ENCODE measurements around the gene GP1BB. TPM values are rescaled to one million over a fixed set of nuclear protein-coding genes. Genes with fewer than 3 reads are reported as not detected.

GP1BB gene
- polyA plus RNA-seq, 2 of the 4 experiments (the other 2 are of a cell fraction): 0.06 to 0.48 TPM

- TF ChIP-seq PBX3 (IDR thresholded peaks at IDR 0.05) (no peak), HEYL (CRISPR knock-in tag; IDR thresholded peaks at IDR 0.05) (no peak), MAZ (IDR thresholded peaks at IDR 0.05; ENCODE audit: borderline replicate concordance, low read depth, low read length) (no peak), PHF8 (IDR thresholded peaks at IDR 0.05; ENCODE audit: borderline replicate concordance, low read depth) (no peak)
- no peaks in the 10 kb centered on the region for H3K9me3 ChIP-seq
- ATAC-seq (no peak), FAIRE-seq (no peak), DNase-seq (ENCODE audit: low read depth in 1 of 2, low spot score in 1 of 2) (no peak)
- POLR2A ChIA-PET: no interaction called here
- no peak overlapping the region for H3K4me3 ChIP-seq
- 77% methylated on average over 18 of the region's 25 CpGs for WGBS (ENCODE audit: missing lambda C conversion rate)
- no peaks in the 10 kb centered on the region for H3K4me1 ChIP-seq
- no peak overlapping the region for H3K27ac ChIP-seq
- CTCF ChIA-PET: interaction anchor here (0.9 to 2.4 kb wide), 4 partner anchors 9 to 154 kb away, joined by 3 to 8 read pairs (median 4); no protein-coding TSS in a partner anchor
- H3K4me2 ChIP-seq: no peak overlapping the region
Observed at GRCh38 chr22:19772673-19773469, 49.5 kb downstream of the GP1BB start.

DNA sequence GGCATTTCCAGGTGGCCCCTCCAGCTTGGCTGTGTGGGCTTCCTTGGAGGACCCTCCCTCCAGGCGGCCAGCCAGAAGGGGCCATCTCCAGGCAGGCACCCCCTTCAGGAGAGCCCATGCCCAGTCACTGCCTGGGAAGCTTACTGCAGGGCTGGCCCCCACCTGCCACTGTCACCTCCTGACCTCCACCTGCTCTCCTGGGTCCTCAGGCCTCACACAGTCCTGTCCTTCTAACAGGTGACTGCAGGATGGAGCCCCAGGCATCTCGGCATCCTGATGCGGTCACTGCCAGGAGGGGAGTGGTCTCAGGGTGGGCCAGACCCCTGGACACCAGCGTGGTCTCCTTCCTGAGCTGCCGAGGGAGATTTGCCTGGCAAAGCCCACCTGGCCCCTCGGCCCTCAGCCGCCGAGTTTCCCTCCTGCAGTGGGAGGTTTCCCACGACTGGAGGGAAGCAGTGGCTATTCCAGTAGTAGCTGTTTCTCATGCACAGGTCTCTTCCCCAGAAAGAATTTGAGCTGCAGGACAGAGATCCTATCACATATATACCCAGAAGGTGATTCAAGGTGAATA lies 50.2 kb downstream of the GP1BB start:
- no peaks in the 10 kb centered on the region for H3K4me1 ChIP-seq
- TF ChIP-seq RAD21 (conservative IDR thresholded peaks at IDR 0.05 in 1 of 2, IDR thresholded peaks at IDR 0.05 in 1 of 2): no peak
- no peak for TF ChIP-seq JUNB (IDR thresholded peaks at IDR 0.05)
- no peak for DNase-seq (ENCODE audit: low read depth in 1 of 2, low spot score in 1 of 2)
- ChIA-PET CTCF (interaction anchor here (0.6 to 2.4 kb wide), 4 partner anchors 9 to 137 kb away, joined by 3 to 8 read pairs (median 4); no protein-coding TSS in a partner anchor), POLR2A (no interaction called here)
- no peak for ATAC-seq
- H3K4me2 ChIP-seq: no peak overlapping the region
- FAIRE-seq: no peak
- 75% methylated on average over 6 of the region's 9 CpGs for WGBS (ENCODE audit: missing lambda C conversion rate)
- H3K4me3 ChIP-seq: no peak overlapping the region
- H3K9me3 ChIP-seq: no peaks in the 10 kb centered on the region
- H3K27ac ChIP-seq: no peak overlapping the region

Other genes starting within 250 kb of the GP1BB start
- gene UFD1, start 244.3 kb upstream of the GP1BB start, polyA plus RNA-seq (2011; rRNA removed): 96.1 and 117 TPM in 2 replicates
- gene UFD1, start 244.3 kb upstream of the GP1BB start, polyA plus RNA-seq (2017; fragmentation: RNase III; extraction: RNeasy Plus Mini Kit Qiagen cat#74134 plus additional on column Dnase treatment): 94.4 to 109 TPM (median 95.4 TPM) in 3 replicates
- gene CDC45, start 243.6 kb upstream of the GP1BB start, polyA plus RNA-seq (2011; rRNA removed): 36.7 and 51.6 TPM in 2 replicates
- 44.5 to 47.2 TPM (median 46.0 TPM) in 3 replicates for gene CDC45, start 243.6 kb upstream of the GP1BB start, polyA plus RNA-seq (2017; fragmentation: RNase III; extraction: RNeasy Plus Mini Kit Qiagen cat#74134 plus additional on column Dnase treatment)
- not detected in 2 replicates for gene CLDN5, start 199.1 kb upstream of the GP1BB start, polyA plus RNA-seq (2011; rRNA removed)
- gene CLDN5, start 199.1 kb upstream of the GP1BB start, polyA plus RNA-seq (2017; fragmentation: RNase III; extraction: RNeasy Plus Mini Kit Qiagen cat#74134 plus additional on column Dnase treatment): not detected in 3 replicates
- gene SEPTIN5, start 9.0 kb upstream of the GP1BB start, polyA plus RNA-seq (2011; rRNA removed): 4.6 and 5.7 TPM in 2 replicates
- 10.8 to 13.9 TPM (median 12.6 TPM) in 3 replicates for gene SEPTIN5, start 9.0 kb upstream of the GP1BB start, polyA plus RNA-seq (2017; fragmentation: RNase III; extraction: RNeasy Plus Mini Kit Qiagen cat#74134 plus additional on column Dnase treatment)
- 0.30 and 0.66 TPM in 2 replicates for gene TBX1, start 37.2 kb downstream of the GP1BB start, polyA plus RNA-seq (2011; rRNA removed)
- 2.8 to 3.0 TPM (median 2.9 TPM) in 3 replicates for gene TBX1, start 37.2 kb downstream of the GP1BB start, polyA plus RNA-seq (2017; fragmentation: RNase III; extraction: RNeasy Plus Mini Kit Qiagen cat#74134 plus additional on column Dnase treatment)
- 1.6 and 1.8 TPM in 2 replicates for gene GNB1L, start 131.3 kb downstream of the GP1BB start, polyA plus RNA-seq (2011; rRNA removed)
- gene GNB1L, start 131.3 kb downstream of the GP1BB start, polyA plus RNA-seq (2017; fragmentation: RNase III; extraction: RNeasy Plus Mini Kit Qiagen cat#74134 plus additional on column Dnase treatment): 8.2 to 10.3 TPM (median 8.9 TPM) in 3 replicates
- gene RTL10, start 131.3 kb downstream of the GP1BB start, polyA plus RNA-seq (2011; rRNA removed): 4.4 and 4.5 TPM in 2 replicates
- gene RTL10, start 131.3 kb downstream of the GP1BB start, polyA plus RNA-seq (2017; fragmentation: RNase III; extraction: RNeasy Plus Mini Kit Qiagen cat#74134 plus additional on column Dnase treatment): 5.1 to 5.3 TPM (median 5.1 TPM) in 3 replicates
- gene COMT, start 218.2 kb downstream of the GP1BB start, polyA plus RNA-seq (2011; rRNA removed): 69.5 and 72.3 TPM in 2 replicates
- gene COMT, start 218.2 kb downstream of the GP1BB start, polyA plus RNA-seq (2017; fragmentation: RNase III; extraction: RNeasy Plus Mini Kit Qiagen cat#74134 plus additional on column Dnase treatment): 113 to 135 TPM (median 125 TPM) in 3 replicates
- gene TXNRD2, start 218.3 kb downstream of the GP1BB start, polyA plus RNA-seq (2011; rRNA removed): 15.5 and 16.3 TPM in 2 replicates
- 25.6 to 29.3 TPM (median 25.6 TPM) in 3 replicates for gene TXNRD2, start 218.3 kb downstream of the GP1BB start, polyA plus RNA-seq (2017; fragmentation: RNase III; extraction: RNeasy Plus Mini Kit Qiagen cat#74134 plus additional on column Dnase treatment)

Measured in A549 (cell line).